ENCODE results near the gene ACOT9.
"Not testable (repeated sequence)": the region's sequence is repeated elsewhere in the genome, so short reads cannot be mapped to it uniquely, and the experiment has no call there.

The ACOT9 gene, protein sequence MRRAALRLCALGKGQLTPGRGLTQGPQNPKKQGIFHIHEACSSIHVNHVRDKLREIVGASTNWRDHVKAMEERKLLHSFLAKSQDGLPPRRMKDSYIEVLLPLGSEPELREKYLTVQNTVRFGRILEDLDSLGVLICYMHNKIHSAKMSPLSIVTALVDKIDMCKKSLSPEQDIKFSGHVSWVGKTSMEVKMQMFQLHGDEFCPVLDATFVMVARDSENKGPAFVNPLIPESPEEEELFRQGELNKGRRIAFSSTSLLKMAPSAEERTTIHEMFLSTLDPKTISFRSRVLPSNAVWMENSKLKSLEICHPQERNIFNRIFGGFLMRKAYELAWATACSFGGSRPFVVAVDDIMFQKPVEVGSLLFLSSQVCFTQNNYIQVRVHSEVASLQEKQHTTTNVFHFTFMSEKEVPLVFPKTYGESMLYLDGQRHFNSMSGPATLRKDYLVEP

DNA sequence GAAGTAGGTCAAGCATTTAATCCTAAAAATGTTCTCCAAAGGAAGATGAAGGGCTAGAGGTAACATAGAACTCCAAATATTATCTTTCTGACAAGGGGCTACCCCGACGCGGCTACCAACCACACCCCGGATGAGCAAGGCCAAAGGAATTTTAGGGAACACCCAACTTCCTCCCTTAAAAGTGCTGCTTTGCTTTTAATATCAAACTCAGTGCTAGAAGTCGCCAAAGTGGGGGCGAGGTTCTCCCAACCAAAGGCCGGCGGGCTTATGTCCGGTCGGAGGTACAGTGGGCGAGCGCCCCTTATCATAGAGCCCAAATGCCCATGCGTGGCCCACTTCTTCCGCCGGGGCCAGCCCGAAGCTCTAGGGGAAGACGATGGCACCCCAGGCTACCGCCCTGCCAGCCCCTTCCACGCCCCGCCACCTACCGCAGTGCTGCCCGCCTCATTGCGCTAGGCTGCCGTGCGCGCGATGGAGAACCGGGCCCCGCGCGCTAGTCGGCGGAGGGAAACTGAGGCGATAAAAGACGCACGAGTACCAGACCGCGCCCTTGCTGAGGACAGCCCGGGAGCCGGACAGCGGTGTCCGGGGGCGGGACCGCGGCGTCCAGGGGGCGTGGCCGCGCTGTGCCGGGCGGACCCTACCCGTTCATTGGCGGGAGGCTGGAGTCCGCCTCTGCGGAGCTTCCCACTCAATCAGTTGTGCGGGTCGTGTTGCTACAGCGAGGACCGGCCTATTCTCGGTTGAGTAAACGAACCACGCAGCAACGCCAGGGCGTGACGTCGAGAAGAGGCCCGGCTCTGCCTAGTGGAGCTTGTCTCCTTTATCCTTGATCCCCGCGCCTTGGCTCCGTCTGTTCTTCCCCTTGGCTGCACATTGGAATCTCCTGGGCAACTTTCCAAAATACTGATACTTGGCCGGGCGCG is at the start of gene ACOT9:
Gene ACOT9 (minus strand): TSS at position 580 of the 926 bp plus-strand sequence. CDS start 132 bp downstream, at position 448.
- peak; percentile 91 for DNase-seq

DNA sequence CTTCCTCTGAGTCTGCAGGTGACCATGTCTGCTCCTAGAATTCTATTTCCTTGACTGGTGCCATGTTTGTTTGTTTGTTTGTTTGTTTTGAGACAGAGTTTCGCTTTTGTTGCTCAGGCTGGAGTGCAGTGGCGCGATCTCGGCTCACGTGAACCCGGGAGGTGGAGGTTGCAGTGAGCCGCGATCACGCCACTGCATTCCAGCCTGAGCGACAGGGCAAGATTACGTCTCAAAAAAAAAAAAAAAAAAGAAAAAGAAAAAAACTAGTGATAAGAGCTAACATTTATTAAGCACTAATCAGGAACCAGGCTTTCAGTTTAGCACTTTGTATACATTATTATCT is 47.0 kb upstream of the ACOT9 start:
- DNase-seq: no peak

DNA sequence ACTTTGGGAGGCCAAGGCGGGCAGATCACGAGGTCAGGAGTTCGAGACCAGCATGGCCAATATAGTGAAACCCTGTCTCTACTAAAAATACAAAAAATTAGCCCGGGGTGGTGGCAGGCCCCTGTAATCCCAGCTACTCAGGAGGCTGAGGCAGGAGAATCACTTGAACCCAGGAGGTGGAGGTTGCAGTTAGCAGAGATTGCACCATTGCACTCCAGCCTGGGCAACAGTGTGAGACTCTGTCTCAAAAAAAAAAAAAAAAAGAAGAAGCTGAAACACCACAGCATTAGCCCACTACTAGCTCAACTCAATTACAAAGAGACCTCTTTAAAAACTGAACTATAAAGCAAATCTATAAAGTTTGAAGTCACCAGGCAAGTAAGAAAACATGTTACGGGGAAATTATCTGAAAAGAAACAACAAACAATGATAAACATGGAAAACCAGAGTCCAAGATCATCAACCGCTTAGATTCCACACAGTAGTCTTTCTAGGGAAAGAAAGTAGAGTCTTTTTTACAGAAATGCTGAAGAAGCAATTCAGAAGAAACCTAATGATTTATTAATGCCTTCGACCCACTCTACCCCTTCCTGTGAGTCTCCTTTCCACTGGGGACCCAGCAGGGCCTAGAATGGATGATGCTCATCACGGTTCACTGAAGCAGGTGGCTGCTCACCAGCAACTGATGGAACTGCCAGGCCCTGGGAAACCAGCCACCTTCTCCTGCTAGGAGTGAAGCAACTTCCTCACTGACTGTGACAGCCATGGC is 46.5 kb upstream of the ACOT9 start:
- no peak for DNase-seq

DNA sequence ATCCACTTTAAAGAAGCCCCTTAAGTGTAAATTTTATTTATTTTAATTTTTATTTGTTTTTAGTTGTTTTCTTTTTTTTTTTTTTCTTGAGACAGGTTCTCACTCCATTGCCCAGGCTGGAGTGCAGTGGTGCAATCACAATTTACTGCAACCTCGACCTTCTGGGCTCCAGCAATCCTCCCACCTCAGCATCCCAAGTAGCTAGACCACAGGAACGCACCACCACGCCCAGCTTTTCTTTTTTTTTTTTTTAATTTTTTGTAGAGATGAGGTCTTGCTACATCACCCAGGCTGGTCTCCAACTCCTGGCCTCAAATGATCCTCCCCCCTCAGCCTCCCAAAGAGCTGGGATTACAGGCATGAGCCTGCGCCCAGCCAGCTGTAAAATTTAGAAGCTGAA is 45.9 kb upstream of the ACOT9 start:
- no peak for DNase-seq

DNA sequence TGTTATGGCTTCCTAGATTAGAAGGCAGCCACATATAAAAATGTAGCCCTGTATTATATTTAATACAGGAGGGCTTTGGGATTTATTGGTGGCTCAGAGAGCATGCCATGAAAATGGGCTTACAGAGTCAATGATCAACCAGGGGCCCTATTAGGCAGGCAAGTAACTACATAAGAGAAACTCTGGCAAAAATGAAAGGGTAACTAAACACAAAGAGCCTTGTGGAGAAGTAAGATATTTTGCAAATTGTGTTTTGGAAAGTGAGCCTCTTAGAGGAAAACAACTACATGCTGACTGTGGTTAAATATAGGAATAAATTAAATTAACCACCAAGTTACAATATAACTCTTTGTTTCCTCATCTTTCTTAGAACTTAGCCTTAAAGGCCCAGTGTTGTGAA is 45.4 kb upstream of the ACOT9 start:
- no peak for DNase-seq

DNA sequence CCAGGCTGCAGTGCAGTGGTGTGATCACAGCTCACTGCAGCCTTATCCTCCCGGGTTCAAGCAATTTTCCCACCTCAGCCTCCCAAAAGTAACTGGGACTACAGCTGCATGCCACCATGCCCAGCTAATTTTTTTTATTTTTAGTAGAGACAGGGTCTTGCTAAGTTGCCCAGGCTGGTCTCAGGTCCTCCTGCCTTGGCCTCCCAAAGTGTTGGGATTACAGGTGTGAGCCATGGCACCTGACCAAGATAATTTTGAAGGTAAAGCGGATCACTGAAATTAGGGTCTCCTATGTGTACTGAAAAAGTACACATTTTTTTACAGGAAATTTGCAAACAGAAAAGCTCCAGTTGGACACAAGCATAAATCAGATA is 44.7 kb upstream of the ACOT9 start:
- no peak for DNase-seq

DNA sequence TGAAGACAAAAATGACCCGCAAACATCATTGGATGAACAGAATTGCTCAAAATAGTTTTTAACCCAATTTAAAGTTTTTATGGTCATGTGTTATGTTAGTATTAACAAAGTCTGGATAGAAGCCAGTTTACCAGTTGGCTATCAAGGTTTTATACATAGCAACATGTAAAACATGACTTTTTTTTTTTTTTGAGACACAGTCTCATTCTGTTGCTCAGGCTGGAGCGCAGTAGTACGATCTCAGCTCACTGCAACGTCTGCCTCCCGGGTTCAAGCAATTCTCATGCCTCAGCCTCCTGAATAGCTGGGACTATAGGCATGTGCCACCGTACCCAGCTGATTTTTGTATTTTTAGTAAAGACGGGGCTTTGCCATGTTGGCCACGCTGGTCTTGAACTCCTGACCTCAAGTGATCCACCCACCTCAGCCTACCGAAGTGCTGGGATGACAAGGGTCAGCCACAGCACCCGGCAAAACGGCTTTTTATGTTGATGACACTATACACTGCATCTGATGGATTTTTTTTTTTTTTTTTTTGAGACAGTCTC is 43.3 kb upstream of the ACOT9 start:
- DNase-seq: no peak

DNA sequence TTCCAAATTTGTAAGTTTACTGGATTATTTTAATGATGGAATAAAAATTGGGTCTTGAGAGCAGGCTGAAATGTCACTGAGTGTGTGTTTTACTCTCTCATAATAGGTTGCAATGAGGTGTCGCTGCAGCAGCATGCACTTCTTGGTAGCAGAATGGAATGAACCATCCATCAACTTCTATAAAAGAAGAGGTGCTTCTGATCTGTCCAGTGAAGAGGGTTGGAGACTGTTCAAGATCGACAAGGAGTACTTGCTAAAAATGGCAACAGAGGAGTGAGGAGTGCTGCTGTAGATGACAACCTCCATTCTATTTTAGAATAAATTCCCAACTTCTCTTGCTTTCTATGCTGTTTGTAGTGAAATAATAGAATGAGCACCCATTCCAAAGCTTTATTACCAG is 42.5 kb upstream of the ACOT9 start:
- DNase-seq: no peak

DNA sequence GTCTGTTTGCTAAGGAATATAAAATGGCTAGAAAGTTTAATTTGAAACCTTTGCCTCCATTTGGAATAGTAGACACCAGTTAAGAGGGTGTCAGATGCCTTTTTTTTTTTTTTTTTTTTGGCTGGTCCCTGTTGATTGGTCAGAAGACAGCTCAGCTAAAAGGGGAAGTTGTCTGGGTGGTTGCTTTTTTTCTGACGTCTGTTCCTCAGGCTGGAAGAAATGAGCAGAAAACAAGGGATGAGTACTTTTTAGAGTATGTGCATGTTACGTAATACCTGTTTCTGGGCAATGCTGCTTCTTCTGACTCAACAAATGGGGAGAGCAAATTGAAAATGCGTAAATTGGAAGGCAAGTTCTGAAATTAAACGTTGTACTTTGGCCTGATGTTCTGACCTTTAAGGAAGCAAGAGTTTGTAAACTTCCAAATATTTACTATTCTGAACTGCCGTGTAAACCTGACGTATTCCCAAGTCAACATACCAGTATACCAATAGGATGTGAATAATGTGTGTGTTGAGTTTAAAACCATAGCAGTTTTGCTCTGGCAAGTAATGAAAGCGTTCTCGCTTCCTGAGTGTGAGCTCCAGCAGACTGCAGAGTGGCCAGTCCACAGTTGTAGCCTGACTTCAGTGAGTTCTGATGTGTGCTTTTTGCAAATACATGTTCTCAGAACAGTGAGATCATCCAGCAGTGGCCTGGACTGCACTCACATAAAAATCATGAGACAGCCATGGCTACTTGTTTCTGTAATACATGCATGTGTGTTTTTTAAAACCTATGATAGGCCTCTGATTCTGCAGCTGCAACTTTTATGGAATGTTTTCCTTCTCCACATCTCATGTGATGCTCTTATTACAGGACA is 41.6 kb upstream of the ACOT9 start:
- DNase-seq: peak; percentile 72

DNA sequence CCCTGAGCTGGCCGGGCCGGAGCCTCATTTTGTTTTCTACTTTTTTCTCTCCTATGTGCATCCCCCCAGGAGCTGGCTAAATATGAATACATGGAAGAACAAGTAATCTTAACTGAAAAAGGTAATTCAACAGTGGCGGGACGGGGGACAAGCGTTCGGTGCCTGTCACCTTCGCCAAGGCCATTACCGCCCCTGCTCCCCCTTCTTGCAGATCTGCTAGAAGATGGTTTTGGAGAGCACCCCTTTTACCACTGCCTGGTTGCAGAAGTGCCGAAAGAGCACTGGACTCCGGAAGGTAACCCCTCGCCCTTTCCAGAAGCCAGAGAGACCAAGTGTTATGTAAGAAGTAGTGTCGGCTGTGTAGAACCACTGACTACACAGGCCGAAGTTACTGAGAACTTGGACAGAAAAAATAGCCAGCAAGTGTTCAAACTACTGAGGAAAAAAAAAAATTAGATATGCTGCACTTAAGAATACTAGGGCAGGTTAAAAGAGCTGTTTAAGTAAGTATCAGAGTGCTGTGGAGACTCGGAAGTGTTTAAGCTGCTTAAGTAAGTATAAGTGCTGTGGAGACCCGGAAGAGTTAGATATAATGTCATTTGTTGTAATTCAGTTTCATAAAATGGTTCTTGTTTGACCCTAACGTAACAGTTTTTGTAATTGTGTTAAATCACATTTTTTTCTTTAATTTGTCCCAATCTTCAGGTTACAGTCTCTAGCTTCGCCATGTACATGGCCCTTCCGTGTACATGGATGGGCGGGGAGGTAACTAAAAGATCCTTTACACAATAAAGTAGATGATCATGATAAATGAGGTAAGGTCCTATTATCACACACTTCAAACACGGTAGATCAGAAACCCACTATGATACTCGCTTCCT is 40.8 kb upstream of the ACOT9 start:
- no peak for DNase-seq

DNA sequence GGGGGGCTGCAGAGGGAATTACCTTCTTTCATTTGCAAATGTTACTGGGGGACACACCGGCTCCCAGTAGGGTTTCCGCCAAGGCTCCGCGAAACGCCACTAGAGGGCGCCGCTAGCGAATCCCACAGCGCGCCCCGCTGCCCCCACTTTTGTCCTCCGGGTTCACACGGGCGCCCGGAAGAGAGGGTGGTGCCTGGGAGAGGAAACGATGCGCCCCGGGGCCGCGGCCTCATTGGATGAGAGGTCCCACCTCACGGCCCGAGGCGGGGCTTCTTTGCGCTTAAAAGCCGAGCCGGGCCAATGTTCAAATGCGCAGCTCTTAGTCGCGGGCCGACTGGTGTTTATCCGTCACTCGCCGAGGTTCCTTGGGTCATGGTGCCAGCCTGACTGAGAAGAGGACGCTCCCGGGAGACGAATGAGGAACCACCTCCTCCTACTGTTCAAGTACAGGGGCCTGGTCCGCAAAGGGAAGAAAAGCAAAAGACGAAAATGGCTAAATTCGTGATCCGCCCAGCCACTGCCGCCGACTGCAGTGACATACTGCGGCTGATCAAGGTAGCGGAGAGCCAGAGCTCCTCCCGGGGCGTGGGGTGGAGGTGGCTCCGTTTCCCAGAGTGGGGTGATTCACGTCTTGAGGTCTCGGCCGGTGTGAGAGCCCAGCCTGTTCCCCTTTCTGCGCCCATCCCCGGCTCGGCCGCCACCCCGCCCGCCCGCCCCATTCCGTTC is 40.0 kb upstream of the ACOT9 start, which contains the start of gene SAT1:
Gene SAT1 (plus strand): TSS at position 311 of the 726 bp plus-strand sequence. CDS start 179 bp downstream, at position 490.
- peak; percentile 93 for DNase-seq

DNA sequence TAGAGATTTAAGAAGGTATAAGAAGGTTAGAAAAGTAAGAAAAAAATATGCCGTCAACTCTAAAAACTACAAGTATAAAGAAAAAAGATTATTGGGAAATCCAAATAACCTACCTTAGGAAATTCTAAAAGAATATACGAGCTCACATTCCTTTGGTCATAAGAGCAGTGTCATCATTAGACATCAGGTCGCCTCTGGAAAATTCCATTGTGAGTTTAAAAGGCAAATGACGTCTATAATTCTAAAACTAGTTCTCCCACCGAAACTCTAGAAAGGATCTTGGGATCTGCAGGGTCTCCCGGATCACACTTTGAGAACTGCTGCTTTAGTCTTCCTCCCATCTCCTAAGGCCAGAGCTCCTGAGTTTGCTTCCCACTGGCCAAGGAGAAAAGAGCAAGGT is 39.4 kb upstream of the ACOT9 start:
- DNase-seq: no peak

DNA sequence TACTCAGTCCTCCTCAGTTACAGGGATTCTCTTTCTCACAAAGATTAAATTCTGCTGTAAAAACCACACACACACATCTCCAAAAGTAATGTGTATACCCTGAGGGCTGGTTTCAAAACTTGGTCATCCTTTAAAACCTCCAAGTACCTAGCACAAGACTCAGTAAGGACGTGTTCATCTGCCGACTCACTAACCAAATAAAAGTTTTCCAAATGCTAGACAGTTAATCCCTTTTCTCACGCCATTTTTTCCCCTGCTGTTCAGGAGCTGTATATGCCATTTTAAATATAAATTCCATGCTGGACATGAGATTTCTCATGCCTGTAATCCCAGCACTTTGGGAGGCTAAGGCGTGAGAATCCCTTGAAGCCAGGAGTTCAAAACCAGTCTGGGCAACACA is 35.9 kb upstream of the ACOT9 start:
- peak; percentile 80 for DNase-seq

DNA sequence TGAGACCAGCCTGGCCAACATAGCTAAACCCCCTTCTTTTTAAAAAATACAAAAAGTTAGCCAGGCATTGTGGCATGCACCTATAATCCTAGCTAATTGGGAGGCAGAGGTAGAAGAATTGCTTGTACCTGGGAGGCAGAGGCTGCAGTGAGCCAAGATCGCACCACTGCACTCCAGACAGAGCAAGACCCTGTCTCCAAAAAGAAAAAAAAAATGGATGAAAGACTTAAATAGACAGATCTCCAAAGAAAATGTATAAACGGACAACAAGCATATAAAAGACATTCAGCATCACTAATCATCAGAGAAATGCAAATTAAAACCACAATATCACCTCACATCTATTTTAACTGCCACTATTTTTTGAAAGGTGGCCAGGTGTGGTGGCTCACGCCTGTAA is 33.3 kb upstream of the ACOT9 start:
- no peak for DNase-seq

DNA sequence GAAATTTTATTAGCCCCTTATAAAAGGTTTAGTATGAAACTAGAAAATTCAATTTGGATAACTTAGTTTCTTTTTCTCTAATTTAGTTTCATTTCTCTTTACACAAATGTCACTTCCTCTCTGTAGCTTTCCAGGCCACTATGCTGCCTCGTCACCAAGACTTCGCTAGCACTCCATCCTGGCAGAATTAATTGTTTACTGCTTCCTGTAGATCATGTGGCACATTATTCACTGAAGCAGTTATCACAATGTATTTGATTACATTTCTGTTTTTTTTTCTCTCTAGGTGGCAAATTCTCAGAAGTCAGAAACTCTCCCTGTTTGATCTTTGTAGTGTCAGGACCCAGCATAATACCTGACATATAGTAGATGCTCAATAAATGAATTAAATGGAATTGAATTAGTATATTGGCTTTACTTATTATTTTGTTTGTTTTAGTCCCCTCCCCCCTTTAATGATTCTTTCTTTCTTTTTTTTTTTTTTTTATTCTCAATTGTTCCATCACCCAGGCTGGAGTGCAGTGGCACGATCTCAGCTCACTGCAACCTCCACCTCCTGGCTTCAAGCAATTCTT is 30.6 kb upstream of the ACOT9 start:
- no peak for DNase-seq

DNA sequence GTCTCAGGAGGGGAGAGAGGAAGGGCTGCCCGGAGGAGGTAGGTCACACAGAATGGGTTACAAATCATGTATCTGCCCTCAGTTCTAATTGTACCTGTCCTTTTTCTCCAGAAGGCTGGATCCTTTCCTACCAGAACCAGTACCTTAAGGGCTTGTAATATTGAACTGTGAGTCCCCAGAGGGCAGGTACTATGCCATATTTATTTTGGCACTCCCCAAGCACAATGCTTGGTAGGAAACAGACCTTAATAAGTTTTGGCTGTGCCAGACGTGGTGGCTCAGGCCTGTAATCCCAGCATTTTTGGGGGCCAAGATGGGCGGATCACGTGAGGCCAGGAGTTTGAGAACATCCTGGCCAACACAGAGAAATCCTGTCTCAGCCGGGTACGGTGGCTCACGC is 28.0 kb upstream of the ACOT9 start:
- not testable (repeated sequence) for DNase-seq

DNA sequence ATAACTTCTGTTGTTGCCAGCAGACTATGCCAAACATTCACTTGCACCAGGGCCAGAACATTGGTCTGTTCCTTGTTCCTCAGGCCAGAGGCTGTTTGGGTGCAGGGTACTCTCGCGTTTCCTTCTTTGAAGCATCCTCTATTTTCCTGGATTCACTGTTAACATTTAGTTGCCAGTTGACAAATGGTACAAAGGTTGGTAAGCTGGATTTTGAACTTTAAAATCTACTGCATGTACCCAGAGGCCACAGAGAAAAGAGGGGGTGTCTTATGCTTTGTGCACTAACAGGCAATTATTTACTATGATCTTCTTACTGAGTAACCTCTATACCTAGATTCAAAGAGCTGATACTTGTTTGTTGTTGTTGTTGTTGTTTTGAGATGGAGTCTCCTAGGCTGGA is 27.1 kb upstream of the ACOT9 start:
- no peak for DNase-seq

DNA sequence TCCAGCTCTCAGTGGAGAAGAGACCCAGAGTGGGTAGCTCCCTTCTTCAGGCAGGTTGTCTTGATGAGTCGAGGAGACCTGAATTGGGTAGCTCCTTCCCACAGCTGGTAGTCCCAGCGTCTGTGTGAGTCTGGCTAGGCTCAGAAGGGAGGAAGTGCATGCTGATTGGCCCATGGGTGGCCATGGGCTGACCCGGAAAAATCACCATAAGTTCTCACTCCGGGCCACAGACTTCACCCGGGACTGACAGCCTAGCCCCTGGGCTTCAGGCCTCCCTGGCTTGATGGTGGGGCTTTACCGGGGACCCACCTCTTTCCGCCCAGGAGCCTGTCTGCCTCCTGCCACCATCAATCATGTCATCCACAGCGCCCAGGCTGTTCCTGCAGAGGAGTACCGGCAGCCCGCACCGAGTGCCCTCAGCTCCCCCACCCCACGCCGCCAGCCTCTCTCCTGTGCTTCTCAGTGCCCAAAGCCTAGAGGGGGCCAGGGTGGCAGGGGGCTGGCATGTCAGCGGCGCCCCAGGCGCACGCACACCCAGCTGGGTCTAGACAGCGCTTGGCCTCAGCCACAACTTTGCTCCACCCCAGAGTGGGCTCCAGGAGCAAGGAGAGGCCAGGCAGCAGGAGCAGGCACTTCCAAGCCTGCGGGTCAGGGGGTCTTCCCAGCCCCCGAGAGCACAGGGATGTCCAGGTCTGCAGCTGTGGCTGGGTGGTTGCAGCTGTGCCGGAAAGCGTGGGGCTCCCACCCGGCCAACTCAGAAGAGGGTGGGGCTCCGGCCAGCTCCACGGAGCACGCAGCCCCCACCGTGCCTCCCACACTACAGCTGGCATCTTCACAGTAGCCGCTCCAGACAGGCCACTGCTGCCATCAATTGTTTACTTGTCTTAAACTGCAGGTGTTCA is 23.8 kb upstream of the ACOT9 start:
- no peak for DNase-seq

DNA sequence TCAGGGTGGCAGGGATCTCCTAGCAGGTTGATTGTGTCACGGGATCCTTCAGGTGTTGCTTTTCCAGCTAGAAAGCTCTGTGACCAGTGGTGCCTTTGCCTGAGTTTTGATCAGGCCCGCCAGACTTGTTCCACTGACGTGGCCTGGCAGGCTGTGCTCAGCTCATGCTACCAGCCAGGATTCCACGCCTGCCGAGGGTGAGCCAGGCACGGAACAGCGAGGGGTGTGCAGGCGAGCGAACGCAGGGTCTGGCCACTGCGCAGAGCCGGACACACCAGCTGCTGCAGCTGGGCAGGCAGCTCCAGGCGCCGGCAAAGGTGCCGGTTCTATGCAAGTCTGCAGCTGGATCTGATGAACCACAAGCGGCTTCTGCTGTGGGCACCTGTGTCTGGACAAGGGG is 22.8 kb upstream of the ACOT9 start:
- no peak for DNase-seq

Data from EL (cell line).